HTR-8/SVneo (cell line): ENCODE data around the gene ZNF789.
"Not testable (repeated sequence)": the region's sequence is repeated elsewhere in the genome, so short reads cannot be mapped to it uniquely, and the experiment has no call there.

ENCODE experiments used
- DNase-seq: peaks from one replicate; pipeline ENCODE4 v3.0.0; 2011; ENCODE audit warnings: low spot score, mixed read lengths; ENCODE audit not compliant: insufficient read length
- FAIRE-seq: peaks from 2 replicates; lab custom pipeline; 2011; peaks lifted over from hg19 to GRCh38; lab: Jason Lieb, UNC

ZNF789 gene

GRCh38 chr7:99472561-99473314 lies at the start of gene ZNF789:
TSS of gene ZNF789 (plus strand) at chr7:99472890. CDS start at chr7:99476457, 3,567 bp downstream.
- peak; percentile 94 for DNase-seq
- FAIRE-seq: no peak

DNA sequence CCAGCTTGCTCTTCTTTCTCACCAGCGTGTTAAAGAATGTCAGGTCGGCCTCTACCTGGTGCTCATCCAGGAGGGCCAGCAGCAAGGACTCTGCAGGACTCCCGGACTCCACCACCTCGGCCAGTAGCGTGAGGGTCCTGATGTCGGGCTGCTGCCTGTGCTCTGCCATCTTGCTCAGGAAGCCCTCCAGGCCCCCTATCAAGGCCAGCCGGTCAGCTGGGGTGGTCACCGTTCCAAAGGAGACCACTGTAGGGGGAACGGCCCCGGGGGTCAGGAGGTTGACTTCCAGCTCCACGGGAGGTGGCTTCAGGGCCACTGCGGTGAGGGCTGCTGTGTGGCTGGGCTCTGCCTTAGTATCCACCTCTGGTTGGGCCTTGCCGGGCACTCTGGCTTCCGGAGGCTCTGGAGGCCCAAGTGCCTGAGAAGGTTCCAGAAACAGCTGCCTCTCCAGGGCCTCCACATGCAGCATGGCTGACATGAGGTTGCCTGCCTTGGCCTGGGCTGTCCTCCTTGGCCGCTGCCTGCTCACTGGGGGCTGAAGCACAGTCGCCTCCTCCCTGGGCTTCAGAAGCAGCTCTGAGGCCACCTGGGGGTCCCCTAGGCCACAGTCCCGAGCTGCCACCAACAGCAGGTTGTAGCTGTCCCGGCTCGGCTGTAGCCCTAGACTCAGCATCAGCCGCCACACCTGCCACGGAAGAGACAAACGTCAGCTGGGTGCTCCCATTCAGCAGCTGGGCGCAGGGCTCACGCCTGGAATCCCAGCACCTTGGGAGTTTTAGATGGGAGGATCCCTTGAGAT lies 47.6 kb upstream of the ZNF789 start:
- FAIRE-seq: no peak
- no peak for DNase-seq

DNA sequence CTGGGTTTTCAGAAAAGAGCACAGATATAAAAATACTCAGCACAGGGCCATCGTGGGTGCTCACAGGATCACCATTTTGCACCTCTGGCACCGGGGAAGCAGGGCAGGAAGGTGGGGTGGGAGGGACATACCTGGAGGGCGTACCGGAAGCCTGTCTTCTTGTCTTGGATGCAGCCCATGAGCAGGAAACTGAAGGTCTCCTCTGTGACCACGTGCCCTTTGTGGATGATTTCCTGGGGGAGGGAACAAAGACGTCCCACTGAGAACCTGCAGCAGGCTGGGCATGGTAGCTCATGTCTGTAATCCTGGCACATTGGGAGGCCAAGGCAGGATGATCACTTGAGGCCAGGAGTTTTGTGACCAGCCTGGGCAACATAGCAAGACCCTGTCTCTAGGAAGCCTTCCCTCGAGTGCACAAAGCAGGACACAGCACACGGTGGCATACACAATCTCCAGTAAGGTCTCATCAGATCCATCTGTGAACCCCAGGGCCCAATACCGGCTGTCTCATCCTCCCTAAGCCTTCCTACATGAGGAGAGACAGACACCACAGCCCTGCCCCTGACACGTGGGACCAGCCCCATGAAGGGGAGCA lies 43.6 kb upstream of the ZNF789 start:
- no peak for FAIRE-seq

DNA sequence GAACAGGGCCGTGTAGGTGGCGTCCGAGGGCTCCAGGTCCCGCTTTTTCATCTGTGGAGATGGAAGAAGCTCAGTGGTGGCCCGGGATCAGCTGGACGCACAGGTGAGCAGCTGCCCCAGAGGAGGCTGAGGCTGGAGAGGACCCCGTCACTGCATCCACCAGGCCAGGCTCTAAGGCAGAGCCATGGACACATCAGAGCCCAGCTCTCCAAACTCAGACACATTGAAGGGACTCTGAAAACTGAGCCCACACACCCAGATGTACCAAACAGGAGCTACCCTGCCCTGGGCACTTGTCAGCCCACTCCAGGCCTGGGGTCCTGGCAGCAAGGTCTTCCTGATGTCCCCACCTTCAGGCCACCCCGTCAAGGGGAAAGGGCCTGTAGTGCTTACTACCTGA lies 42.9 kb upstream of the ZNF789 start:
- FAIRE-seq: no peak

More for the DNA sequence above, 43.6 kb upstream of the ZNF789 start:
- no peak for DNase-seq

GRCh38 chr7:99431756-99432540 lies 40.7 kb upstream of the ZNF789 start:
- FAIRE-seq, DNase-seq: not testable (repeated sequence)

More for the DNA sequence above, 42.9 kb upstream of the ZNF789 start:
- DNase-seq: no peak

DNA sequence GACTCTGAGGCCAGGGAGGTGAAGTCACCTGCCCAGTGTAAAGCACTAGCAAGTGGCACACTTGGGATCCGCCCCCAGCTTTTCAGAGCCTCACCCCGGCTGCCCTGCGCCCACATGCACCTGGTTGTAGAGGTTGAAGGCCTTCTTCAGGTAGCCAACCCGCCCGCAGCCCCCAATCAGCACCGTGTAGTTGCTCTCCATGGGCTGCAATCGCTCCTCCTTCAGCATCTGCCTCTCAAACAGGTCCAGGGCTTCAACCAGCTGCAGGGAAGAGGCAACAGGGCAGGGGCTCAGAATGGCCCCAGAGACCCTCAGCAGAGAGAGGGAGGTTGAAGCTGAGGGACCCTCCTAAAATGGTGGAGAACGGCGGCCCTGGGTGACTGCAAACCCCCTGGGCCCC lies 39.5 kb upstream of the ZNF789 start:
- FAIRE-seq: no peak

DNA sequence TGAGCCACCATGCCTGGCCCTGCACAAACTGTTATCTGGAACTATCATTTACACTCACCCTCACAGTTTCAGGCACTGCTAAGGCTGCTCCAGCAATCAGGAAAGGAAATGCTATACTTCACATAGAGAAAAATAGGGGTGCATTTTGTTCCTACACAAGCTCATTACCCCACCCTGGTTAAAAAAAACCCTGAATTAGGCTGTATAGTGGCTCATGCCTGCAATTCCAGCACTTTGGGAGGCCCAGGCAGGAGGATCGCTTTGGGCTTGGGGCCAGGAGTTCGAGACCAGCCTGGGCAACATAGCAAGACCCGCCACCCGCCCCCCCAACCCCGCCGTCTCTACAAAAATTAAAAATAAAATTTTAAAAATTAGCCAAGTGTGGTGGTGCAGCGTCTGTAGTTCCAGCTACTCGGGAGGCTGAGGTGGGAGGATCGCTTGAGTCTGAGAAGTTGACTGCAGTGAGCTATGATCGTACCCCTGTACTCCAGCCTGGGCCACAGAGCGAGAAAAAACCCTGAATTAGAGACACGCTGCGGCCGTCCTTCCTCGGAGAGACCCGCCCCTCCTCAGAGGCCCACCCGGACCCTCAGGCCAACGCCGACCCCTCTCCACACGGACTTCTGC lies 34.6 kb upstream of the ZNF789 start:
- DNase-seq (no peak), FAIRE-seq (no peak)

More for the DNA sequence above, 39.5 kb upstream of the ZNF789 start:
- no peak for DNase-seq

GRCh38 chr7:99438573-99439480 lies 33.9 kb upstream of the ZNF789 start, which contains the start of the genes CPSF4 and PTCD1:
TSS of gene CPSF4 (plus strand) at chr7:99438943. CDS start at chr7:99439083, 140 bp downstream.
TSS of gene PTCD1 (minus strand) at chr7:99438798. CDS start at chr7:99435242, 3,556 bp downstream.
- peak; percentile 94 for DNase-seq
- FAIRE-seq: peak; percentile 9

DNA sequence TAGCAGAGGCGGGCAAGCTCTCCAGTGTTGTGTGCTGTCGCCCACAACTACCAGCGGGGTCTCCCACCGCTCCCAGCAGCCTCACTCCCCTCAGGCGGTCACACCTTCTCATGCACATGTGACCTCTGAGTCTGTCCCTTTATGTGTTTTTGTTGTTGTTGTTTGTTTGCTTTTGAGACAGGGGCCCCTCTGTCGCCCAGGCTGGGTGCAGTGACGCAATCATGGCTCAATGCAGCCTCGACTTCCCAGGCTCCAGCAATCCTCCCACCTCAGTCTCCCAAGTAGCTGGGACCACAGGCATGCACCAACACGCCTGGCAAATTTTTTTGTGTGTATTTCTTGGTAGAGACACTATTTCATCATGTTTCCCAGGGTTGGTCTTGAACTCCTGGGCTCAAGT lies 32.5 kb upstream of the ZNF789 start:
- DNase-seq (no peak), FAIRE-seq (no peak)

DNA sequence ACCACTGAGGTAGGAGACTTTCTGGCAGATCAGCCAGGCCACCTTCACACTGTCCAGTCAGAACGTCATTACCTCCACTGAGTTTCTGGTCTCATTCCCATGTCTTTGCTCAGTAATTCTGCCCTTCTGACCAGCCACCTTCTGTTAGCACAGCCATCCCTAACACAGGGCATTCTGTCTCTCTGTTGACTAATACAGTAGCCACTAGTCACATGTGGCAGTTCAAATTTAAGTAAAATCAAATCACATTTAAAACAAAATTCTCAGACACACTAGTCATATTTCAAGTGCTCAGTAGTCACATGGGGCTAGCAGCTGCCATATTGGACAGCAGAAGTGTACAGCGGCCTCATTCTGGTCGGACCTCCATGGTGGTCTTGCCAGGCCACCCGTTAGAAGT lies 26.6 kb upstream of the ZNF789 start:
- DNase-seq: no peak
- no peak for FAIRE-seq

- DNase-seq (no peak), FAIRE-seq (no peak)
These were observed 24.7 kb upstream of the ZNF789 start for GRCh38 chr7:99447943-99448342.

DNA sequence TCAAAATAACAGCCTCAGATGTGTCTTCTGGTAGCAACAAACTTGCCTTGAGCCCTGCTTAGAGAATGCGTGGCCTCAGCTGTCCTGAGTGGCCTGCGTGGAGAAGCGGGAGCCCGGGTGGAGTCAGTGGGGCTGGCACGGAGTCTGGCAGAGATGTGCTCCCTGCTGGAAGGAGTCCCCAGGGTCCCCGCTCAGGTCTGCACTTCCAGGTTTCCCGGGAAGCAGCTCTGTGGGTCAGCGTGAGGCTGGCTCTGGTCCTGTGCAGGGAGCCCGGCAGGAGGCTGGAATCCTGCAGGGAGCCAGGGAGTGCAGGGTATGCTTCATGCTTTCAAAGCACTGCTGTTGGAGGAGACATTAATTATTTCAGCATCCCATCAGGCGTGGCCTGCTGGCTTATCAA lies 23.8 kb upstream of the ZNF789 start:
- DNase-seq (no peak), FAIRE-seq (no peak)

GRCh38 chr7:99449326-99449725 lies 23.4 kb upstream of the ZNF789 start:
- no peak for DNase-seq
- no peak for FAIRE-seq

DNA sequence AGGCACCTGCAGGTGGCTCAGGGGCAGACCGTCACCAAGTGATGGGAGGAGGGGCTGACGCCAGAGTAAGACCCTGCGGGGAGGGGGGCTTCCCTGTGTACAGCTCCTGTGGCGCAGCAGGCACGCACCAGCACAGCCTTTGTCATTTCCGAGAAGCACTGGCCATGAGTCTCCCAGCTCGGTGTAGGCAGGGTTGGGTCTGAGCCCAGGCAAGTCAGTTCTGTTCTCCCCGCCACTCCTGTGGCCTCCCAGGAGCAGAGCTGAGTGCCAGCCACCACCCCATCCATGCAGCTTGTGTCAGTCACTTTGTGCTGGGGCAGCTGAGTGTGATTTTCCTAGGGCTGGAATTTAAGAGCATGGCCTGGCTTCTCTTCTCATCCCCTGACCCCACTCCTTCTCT lies 20.8 kb upstream of the ZNF789 start:
- FAIRE-seq: no peak
- DNase-seq: no peak

GRCh38 chr7:99452541-99452940 lies 20.1 kb upstream of the ZNF789 start:
- FAIRE-seq: no peak
- no peak for DNase-seq

DNA sequence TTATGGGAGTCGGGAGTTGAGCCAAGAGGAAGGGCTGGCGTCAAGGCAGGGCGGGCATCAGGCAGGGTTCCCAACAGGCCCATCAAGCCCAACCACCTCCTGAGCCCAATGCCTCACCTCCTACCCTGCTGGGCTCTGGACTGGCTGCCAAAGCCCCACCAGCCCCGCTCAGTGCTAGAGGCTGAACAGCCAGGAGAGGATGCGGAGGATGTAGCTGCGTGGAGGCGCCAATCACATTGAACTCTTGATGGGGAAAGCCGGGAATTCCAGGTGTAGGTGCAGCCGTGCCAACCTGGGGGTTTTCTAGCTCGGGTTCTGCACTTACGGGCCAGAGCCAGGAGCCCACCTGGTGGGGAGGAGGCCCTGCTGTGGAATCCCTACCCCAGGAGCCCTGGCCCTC lies 19.6 kb upstream of the ZNF789 start:
- no peak for DNase-seq
- no peak for FAIRE-seq

- FAIRE-seq: no peak
- DNase-seq: no peak
These were observed 16.8 kb upstream of the ZNF789 start for GRCh38 chr7:99455874-99456273.

DNA sequence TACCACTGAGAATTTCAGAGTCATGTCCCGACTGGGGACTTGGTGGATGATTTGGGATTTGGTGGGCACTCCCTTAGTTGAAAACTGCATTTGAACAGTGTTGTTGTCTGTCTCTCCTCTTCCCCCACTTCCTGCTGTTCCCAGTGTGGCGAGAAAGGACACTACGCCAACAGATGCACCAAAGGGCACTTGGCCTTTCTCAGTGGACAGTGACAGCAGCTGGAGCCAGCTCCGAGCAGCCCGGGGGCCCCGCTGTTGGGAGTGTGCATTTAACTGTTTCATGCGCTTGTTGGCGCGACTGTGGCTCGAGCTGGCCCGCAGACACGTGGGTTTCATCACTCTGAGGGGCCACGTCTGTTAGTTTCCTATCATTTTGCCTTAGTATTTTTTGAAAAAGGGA lies 16.4 kb upstream of the ZNF789 start:
- FAIRE-seq: no peak
- DNase-seq: no peak
